ENCODE measurements around the gene TRIM9.
"Not testable (repeated sequence)": the region's sequence is repeated elsewhere in the genome, so short reads cannot be mapped to it uniquely, and the experiment has no call there.

The TRIM9 gene

DNA sequence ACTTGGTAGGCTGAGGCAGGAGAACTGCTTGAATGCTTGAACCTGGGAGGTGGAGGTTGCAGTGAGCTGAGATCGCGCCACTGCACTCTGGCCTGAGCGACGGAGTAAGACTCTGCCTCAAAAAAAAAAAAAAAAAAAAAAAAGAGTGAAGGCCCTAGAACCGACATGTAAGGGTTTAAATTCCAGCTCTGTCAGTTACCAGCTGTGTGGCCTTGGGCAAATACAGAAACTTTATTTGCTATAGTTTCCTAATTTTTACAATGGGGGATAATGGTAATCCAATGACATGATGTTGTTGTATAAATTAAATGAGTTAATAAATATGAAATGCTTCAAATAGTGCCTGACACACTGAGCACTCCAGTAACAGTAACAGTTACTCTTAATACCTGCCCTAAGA lies 131.0 kb downstream of the TRIM9 start:
- no peak for DNase-seq (ENCODE audit: low read depth)

- DNase-seq (ENCODE audit: low read depth): no peak
Measured at GRCh38 chr14:50961605-50962221, 133.2 kb downstream of the TRIM9 start.

DNA sequence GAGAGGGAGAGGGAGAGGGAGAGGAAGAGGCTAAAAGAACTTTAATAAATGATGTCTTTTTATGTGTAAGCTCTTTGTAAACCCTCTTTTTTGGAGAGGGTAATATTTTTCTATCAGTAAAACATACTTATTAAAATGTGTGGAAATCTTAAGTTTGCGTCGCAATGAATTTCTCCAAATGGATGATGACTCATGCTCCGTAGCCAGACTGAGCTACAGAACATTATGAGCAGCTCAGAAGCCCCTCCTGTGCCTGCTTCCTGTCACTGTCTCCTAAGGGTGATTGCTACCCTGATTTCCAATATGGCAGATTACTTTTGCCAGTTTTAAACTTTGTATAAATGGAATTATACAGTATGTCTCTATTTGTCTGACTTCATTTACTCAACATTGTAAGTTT lies 137.6 kb downstream of the TRIM9 start:
- DNase-seq (ENCODE audit: low read depth): no peak

- not testable (repeated sequence) for DNase-seq (ENCODE audit: low read depth)
Measured at GRCh38 chr14:50956421-50956820, 138.5 kb downstream of the TRIM9 start.

DNA sequence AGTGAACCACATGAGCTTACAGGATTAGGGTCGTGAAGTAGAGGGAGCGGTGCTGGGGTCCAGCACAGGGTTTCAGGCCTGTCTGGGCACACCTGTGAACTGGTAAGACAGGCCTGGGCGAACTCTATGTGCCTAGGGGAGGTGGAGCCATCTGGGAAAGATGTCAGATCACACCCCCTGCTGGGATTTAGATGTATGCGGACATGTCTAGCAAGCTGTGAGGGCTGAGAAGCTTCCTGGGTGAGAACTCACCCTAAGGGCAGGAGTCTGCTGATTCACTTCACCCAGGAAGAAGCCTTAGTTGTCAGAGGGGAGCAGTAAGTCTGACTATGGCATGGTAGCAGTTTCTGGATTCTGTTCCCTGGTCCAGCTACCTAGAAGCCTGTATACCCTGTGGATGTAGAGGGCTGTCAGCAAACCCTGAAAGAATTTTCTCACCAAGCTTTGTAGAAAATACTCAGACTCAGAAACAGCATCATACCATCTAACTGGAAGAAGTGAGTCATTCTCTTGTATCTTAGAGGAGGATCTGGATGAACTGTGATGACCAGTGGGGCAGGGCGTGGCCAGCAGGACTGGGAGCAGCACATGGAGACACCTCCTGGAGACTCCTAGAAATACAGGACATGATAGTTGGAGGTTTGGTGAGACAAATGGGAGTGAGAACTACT lies 139.4 kb downstream of the TRIM9 start:
- peak; percentile 93 for DNase-seq (ENCODE audit: low read depth)

DNA sequence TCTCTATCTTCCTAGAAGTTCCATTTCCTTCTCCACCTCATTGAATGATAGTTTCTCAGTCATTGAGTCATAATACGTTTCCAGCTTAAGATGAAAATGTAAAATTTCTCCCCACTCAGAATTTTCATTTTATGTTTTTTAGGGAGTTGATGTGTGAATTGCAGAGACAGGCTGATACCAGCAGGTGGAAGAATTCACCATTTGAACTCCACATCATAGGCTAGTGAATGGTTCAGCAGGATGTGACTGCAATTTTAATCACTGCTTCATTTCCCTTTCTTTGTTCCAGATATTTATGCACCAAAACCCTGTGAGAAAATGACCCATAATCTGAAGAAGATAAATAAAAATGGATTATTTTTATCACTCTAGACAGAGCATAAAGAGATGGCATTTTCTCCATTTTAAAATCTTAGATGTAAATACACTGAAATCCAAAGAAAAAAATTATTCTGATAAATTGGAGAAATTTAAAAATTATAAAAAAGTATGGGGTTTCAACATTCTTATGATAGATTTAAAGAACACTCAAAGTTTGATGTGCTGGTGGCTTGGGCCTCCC lies 140.0 kb downstream of the TRIM9 start:
- DNase-seq (ENCODE audit: low read depth): peak; percentile 59

GRCh38 chr14:50953502-50953901 lies 141.4 kb downstream of the TRIM9 start:
- no peak for DNase-seq (ENCODE audit: low read depth)

GRCh38 chr14:50951032-50951431 lies 143.9 kb downstream of the TRIM9 start:
- DNase-seq (ENCODE audit: low read depth): no peak

DNA sequence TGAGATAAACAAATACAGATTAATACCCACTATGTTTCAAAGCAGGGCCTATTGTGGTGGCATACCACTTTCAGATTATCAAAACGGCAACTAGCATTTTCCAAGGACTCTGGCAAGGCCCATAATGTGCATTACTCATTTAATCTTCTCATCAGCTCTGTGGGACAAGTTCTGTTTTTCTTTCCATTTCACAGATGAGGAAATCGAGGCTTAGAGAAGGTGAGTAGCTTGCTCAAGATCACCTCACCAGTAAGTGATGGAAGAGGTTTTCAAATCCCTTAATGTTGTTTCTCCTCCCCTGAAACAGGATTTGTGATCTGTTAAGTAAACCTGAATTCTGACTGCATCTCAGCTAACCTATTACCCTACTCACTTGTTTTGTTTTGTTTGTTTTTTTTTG lies 146.7 kb downstream of the TRIM9 start:
- DNase-seq (ENCODE audit: low read depth): no peak

GRCh38 chr14:50947446-50947845 lies 147.5 kb downstream of the TRIM9 start:
- DNase-seq (ENCODE audit: low read depth): no peak

GRCh38 chr14:50946234-50946935 lies 148.5 kb downstream of the TRIM9 start:
- DNase-seq (ENCODE audit: low read depth): no peak

DNA sequence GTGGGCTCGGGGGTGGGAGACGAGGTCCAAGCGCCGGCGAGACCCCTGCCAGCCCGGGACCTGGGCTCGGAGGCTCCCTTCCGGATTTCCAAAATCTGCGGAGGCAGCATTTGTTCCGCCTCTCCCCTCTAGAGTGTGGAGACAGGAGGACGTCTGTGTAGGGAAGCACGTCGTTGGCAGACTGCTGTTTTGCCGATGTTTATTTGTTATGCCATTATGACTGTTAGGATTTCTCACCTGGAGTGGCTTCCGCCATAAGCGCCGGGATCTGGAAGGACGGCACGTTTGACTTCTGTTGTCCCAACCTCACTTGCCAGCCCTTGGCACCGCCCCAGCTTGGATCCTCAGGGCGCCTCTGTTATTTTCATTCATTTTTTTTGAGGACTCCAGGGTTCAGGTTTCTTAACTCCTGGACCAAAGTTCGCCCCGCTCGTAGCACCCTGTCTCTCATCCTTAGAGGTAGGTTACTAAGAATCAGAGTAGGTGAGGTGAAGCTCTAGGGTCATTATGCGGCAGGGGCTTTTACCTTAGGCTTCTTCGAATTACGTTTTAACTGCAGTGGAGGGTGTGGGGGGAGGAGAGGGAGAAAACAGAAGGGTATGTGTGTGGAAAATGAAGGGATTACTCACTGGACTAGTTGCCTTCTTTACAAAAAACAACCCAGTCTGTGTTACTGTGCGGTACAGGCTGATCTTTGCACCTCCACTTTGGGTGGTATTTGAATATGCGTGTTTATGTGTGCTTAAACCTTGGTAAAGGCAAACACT lies 150.1 kb downstream of the TRIM9 start:
- DNase-seq (ENCODE audit: low read depth): no peak

DNA sequence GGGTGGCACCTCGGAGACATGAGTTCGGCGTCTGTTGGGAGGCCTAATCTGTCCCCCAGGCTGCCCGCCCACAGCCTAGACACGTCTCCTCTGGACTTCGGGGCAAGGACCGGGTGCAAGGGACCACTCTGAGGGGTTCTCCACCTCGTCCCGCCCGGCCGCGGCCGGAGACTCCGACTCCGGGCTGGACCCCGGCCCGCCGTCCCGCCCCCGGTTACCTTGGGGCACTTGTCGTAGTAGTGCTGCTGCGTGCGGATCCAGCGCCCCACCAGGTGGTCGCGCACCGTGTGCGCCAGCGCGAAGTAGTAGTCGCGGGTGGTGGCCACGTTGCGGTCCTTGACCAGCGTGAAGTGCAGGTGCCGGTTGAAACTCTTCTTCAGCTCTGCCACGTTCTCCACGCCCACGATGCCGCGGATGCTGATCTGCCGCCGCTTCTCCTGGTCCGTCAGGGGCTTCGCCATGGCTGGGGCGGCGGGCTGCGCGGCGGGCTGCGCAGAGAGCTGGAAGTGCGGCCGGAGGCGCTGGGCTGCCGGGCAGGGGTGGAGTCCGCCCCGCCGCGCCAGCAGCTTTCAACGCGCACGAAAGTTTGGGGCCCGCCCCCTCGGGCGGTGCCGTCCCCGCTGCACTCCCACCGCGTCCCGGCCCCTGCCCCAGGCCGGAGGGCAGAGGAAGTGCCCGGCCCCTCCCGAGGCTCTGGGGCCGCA lies 150.8 kb downstream of the TRIM9 start, which contains the start of gene PYGL:
PYGL (minus strand) TSS at position 541 of the 704 bp plus-strand sequence; CDS start at position 461, 80 bp downstream.
- no peak for DNase-seq (ENCODE audit: low read depth)

DNA sequence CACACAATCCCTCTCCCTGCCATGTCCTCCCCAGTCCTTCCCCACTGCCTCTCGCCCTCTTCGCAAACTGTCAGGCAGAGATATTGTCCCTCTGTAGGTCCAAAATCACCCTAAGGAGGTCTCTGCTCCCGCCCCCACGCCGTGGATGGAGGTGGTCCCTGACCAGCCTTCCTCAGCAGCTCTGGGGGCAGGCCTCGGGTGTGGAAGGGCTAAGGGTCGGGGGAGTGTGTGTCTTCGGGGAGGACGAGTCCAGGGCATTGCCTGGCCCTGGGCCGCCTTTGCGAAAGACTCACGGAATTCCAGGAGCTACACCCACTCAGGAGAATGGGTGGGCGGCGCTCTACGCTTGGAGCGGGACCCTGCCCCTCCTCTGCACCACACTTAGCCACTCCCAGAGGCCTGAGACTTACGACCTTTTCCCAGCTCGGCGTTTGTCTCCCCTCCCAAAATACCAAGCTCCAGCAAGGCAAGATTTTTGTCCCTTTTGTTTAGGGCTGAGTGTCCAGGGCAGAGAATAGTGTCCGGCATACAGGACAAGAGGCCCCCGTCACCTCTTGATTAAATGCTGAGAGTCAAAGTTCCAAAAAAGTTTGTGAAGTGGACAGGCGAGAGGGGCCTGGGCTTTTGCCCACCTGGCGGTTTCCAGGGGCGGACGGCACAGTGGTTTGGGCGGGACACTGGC lies 151.5 kb downstream of the TRIM9 start:
- DNase-seq (ENCODE audit: low read depth): no peak

GRCh38 chr14:50941638-50942037 lies 153.3 kb downstream of the TRIM9 start:
- not testable (repeated sequence) for DNase-seq (ENCODE audit: low read depth)

- DNase-seq (ENCODE audit: low read depth): no peak
Measured at GRCh38 chr14:50941151-50941550, 153.8 kb downstream of the TRIM9 start.

- DNase-seq (ENCODE audit: low read depth): no peak
Measured at GRCh38 chr14:50937800-50938199, 157.1 kb downstream of the TRIM9 start.

DNA sequence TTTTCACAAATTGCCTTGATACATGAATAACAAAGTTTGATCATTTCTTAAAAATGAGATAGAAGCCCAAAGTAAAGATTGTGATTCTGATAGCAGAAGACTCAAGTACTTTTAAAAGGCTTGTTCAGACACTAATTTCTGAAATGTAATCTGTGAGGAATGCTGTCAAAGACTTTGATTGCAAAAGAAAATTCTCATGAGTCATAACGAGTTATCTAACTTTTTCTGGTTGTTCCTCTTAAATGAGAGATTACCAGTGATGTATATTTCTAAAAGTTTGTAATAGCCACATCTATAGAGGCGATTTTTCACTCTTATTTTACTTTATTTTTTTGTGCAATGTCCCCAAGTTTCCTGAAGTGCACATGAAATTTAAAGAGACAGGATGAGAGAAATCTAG lies 157.6 kb downstream of the TRIM9 start:
- no peak for DNase-seq (ENCODE audit: low read depth)

- DNase-seq (ENCODE audit: low read depth): no peak
Measured at GRCh38 chr14:50936882-50937281, 158.0 kb downstream of the TRIM9 start.

DNA sequence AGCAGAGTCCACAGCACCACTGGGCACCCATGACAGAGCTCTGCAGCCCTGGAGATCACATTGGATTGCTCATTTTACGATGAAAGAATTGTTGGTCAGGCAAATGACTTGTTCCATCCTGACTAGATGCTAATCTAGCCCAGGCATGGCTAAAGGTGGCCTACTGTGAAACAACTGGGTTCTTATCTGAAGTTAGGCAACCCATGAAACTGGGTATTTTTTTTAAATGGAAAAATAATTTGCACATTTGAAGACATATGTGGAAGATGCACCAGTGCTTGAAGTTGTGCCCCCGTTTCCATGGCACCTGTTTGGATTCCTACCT lies 158.9 kb downstream of the TRIM9 start:
- no peak for DNase-seq (ENCODE audit: low read depth)
